HCT116 (cell line): Measurements from ENCODE around the gene VCX3B. TPM values are rescaled to one million over a fixed set of nuclear protein-coding genes. Genes with fewer than 3 reads are reported as not detected.
"Not testable (repeated sequence)": the region's sequence is repeated elsewhere in the genome, so short reads cannot be mapped to it uniquely, and the experiment has no call there.

ENCODE experiments used
- ATAC-seq: fragments of 200-7000 bp; cut with Tn5 transposase; 2 replicates; pipeline ENCODE4 v1.9.1; 2020; ENCODE audit warnings: mild to moderate bottlenecking, moderate library complexity
- BruUV-seq: library from RNA; stranded (reverse); fragments of 400-500 nt; replicated peaks from 2 replicates; lab custom pipeline; 2021; lab: Mats Ljungman, UMichigan
- CTCF ChIA-PET: fragments of 300-600 bp; sonication (Branson Sonifier 250); formaldehyde crosslinking; loops from one replicate; lab custom pipeline; 2021; ENCODE audit warnings: antibody characterized with exemption; lab: Charles Lee
- POLR2A ChIA-PET: fragments of 300-600, 350-600 bp; sonication (Branson Sonifier 250); formaldehyde crosslinking; loops from one replicate; lab custom pipeline; 2021; ENCODE audit warnings: antibody characterized with exemption; lab: Charles Lee
- RAD21 ChIA-PET, 2 experiments: fragments of 300-600 bp; sonication (Branson Sonifier 250); formaldehyde crosslinking; loops; one replicate each; lab custom pipeline; 2023; ENCODE audit warnings: low total read pairs in 2 of 2; ENCODE audit not compliant: uncharacterized antibody in 2 of 2, unreplicated experiment in 2 of 2, low non-redundant PET in 1 of 2; lab: Charles Lee
- DNase-seq: peaks from one replicate; pipeline ENCODE4 v3.0.0-alpha.2; 2010; ENCODE audit warnings: low read depth, low spot score
- H2AFZ ChIP-seq: fragments of 200-600 bp; shearing (Covaris generic), sonication (generic); 2 replicates; pipeline ENCODE4 v1.6.1; 2017; ENCODE audit warnings: low read depth, mixed run types, mixed read lengths, antibody characterized with exemption, low read length; ENCODE audit not compliant: poor library complexity, severe bottlenecking
- H3K27ac ChIP-seq: 2 replicates; pipeline ENCODE4 v1.5.1; 2012; ENCODE audit warnings: low read depth, low read length
- H3K27me3 ChIP-seq: fragments of 200-600 bp; sonication (generic); 2 replicates; pipeline ENCODE4 v1.6.1; 2016; ENCODE audit warnings: mixed run types, low read length, mixed read lengths; ENCODE audit not compliant: insufficient read depth
- H3K36me3 ChIP-seq, 2 experiments: fragments of 200-500 bp in 1 of 2; fragments of 200-600 bp in 1 of 2; sonication (Bioruptor generic) in 1 of 2; sonication (generic) in 1 of 2; 2 replicates each; pipeline versions ENCODE4 v1.5.1 to v1.6.1; 2014 to 2016; ENCODE audit warnings: low read length in 2 of 2, inconsistent platforms in 1 of 2, mixed read lengths in 1 of 2, mixed run types in 1 of 2; ENCODE audit not compliant: insufficient read depth in 2 of 2, control insufficient read depth in 1 of 2
- H3K4me1 ChIP-seq, 2 experiments: fragments of 200-600 bp in 1 of 2; sonication (generic) in 1 of 2; 2 replicates each; pipeline versions ENCODE4 v1.5.1 to v1.6.1; 2012 to 2017; ENCODE audit warnings: low read length in 2 of 2, inconsistent platforms in 1 of 2, mild to moderate bottlenecking in 1 of 2, mixed read lengths in 1 of 2, mixed run types in 1 of 2, moderate library complexity in 1 of 2; ENCODE audit not compliant: insufficient read depth in 2 of 2, control insufficient read depth in 1 of 2
- H3K4me2 ChIP-seq: fragments of 200-600 bp; sonication (generic); 2 replicates; pipeline ENCODE4 v1.6.1; 2017; ENCODE audit warnings: mixed run types, low read length, mixed read lengths
- H3K4me3 ChIP-seq, 2 experiments: fragments of 200-600 bp in 1 of 2; sonication (generic) in 1 of 2; replicated peaks in 1 of 2; 2 replicates each; pipeline ENCODE4 v1.5.1; 2011 to 2016; ENCODE audit warnings: low read length in 2 of 2, control low read depth in 1 of 2, low read depth in 1 of 2, mild to moderate bottlenecking in 1 of 2, mixed read lengths in 1 of 2, mixed run types in 1 of 2
- H3K79me2 ChIP-seq: fragments of 200-600 bp; sonication (generic); 2 replicates; pipeline ENCODE4 v1.6.1; 2017; ENCODE audit warnings: mild to moderate bottlenecking, mixed run types, low read length, moderate library complexity, mixed read lengths; ENCODE audit not compliant: insufficient read depth
- H3K9ac ChIP-seq: fragments of 200-600 bp; sonication (generic); 2 replicates; pipeline ENCODE4 v1.6.1; 2016; ENCODE audit warnings: low read length, mixed read lengths
- H3K9me2 ChIP-seq: fragments of 200-600 bp; sonication (generic), shearing (Covaris generic); 2 replicates; pipeline ENCODE4 v1.6.1; 2017; ENCODE audit warnings: mixed run types, mild to moderate bottlenecking, moderate library complexity; ENCODE audit not compliant: insufficient read depth
- H3K9me3 ChIP-seq, 2 experiments: fragments of 200-500 bp in 1 of 2; fragments of 200-600 bp in 1 of 2; sonication (Bioruptor generic) in 1 of 2; sonication (generic) in 1 of 2; 2 replicates each; pipeline ENCODE4 v1.6.1; 2014 to 2017; ENCODE audit warnings: low read length in 2 of 2, mixed read lengths in 2 of 2, inconsistent platforms in 1 of 2, low read depth in 1 of 2, mild to moderate bottlenecking in 1 of 2, mixed run types in 1 of 2, moderate library complexity in 1 of 2; ENCODE audit not compliant: control insufficient read depth in 1 of 2, insufficient read depth in 1 of 2
- H4K20me1 ChIP-seq: fragments of 200-600 bp; sonication (generic), shearing (Covaris generic); 2 replicates; pipeline ENCODE4 v1.6.1; 2017; ENCODE audit warnings: mixed run types, mild to moderate bottlenecking, moderate library complexity; ENCODE audit not compliant: insufficient read depth
- CEBPB ChIP-seq: IDR thresholded peaks from 2 replicates; pipeline ENCODE4 v1.6.1; 2012; ENCODE audit warnings: low read depth
- CTCF ChIP-seq, 3 experiments: fragments of 200-600 bp in 1 of 3; sonication (generic) in 1 of 3; IDR thresholded peaks in 2 of 3; conservative IDR thresholded peaks in 1 of 3; 2 replicates each; pipeline ENCODE4 v1.5.1; 2012 to 2017; ENCODE audit warnings: low read depth in 2 of 3, low read length in 2 of 3, antibody characterized with exemption in 1 of 3, borderline replicate concordance in 1 of 3, control low read depth in 1 of 3, mild to moderate bottlenecking in 1 of 3, mixed read lengths in 1 of 3, mixed run types in 1 of 3, moderate library complexity in 1 of 3; ENCODE audit not compliant: insufficient read depth in 1 of 3
- POLR2A ChIP-seq: IDR thresholded peaks from 2 replicates; pipeline ENCODE4 v1.7.0; 2011; ENCODE audit warnings: borderline replicate concordance; ENCODE audit not compliant: insufficient read depth, insufficient read length; ENCODE audit errors: extremely low read depth
- POLR2AphosphoS5 ChIP-seq: IDR thresholded peaks from 2 replicates; pipeline ENCODE4 v1.6.1; 2011; ENCODE audit warnings: mild to moderate bottlenecking, low read depth, low read length, moderate library complexity
- SP1 ChIP-seq: IDR thresholded peaks from 2 replicates; pipeline ENCODE4 v1.6.1; 2012; ENCODE audit warnings: low read depth
- SRF ChIP-seq: IDR thresholded peaks from 2 replicates; pipeline ENCODE4 v1.6.1; 2012; ENCODE audit warnings: low read depth
- YY1 ChIP-seq: IDR thresholded peaks from 2 replicates; pipeline ENCODE4 v1.6.1; 2011; ENCODE audit warnings: low read length, low read depth, moderate library complexity, mild to moderate bottlenecking; ENCODE audit not compliant: insufficient replicate concordance; ENCODE audit errors: extremely low read depth
- ZFX ChIP-seq: fragments of 450-650 bp; IDR thresholded peaks from 2 replicates; pipeline ENCODE4 v1.6.1; 2017
- intact Hi-C: fragments of 100-400 bp; cut with micrococcal nuclease; formaldehyde crosslinking; loops from 2 replicates; pipeline ENCODE4 v1.10.0; 2022
- total RNA-seq: library from RNA; stranded (reverse); gene quantifications from one replicate; pipeline ENCODE4 v1.2.1, GENCODE V29; 2021; ENCODE audit not compliant: unreplicated experiment

Gene VCX3B
- total RNA-seq, 1 experiment from 2014 or later = not detected

DNA sequence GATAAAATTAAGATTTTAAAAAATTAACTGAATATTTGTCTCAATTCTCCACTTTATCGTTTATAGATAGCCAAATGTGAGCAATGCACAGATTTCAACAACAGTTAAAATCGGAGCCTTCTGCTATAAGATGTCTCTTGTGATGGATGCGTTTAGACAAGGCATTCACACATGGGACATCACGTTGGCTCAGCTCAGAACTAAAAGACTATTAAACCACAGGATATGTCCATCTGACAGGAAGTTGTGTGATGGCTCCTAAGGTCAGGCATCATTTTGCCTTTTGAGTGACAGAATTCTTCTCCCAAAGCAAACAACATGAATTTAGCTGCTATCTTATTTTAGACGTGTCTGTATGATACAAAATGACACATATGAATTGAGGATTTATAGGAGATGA, 17.3 kb upstream of the VCX3B start:
- POLR2A ChIA-PET = no interaction called here
- no TSS peak for BruUV-seq
- H3K9ac ChIP-seq = no peak overlapping the region
- H3K9me3 ChIP-seq = no peaks in the 10 kb centered on the region
- H3K4me1 ChIP-seq = no peaks in the 10 kb centered on the region
- H3K27ac ChIP-seq = no peak overlapping the region
- H3K4me3 ChIP-seq = no peak overlapping the region
- no peaks in the 10 kb centered on the region for H3K27me3 ChIP-seq
- H3K9me2 ChIP-seq = no peaks in the 10 kb centered on the region
- intact Hi-C loops = no loop called here
- ATAC-seq (no peak), DNase-seq (no peak)
- H3K4me2 ChIP-seq = no peak overlapping the region
- RAD21 ChIA-PET = no interaction called here
- H3K36me3 ChIP-seq = no peaks in the 10 kb centered on the region
- no peaks in the 10 kb centered on the region for H3K79me2 ChIP-seq
- H4K20me1 ChIP-seq = no peaks in the 10 kb centered on the region
- no peak overlapping the region for H2AFZ ChIP-seq
- TF ChIP-seq POLR2AphosphoS5 = no peak
- TF ChIP-seq CTCF (IDR thresholded peaks at IDR 0.05 in 2 of 3, conservative IDR thresholded peaks at IDR 0.05 in 1 of 3; ENCODE audit: borderline replicate concordance in 1 of 3, insufficient read depth in 1 of 3, low read depth in 2 of 3, low read length in 2 of 3) = no peak
- no peak for TF ChIP-seq SRF
- TF ChIP-seq ZFX = no peak
- TF ChIP-seq YY1 = no peak
- TF ChIP-seq POLR2A = no peak
- no peak for TF ChIP-seq SP1
- no peak for TF ChIP-seq CEBPB
- CTCF ChIA-PET = no interaction called here

GRCh38 chrX:8452343-8452742, 12.3 kb upstream of the VCX3B start:
- H3K4me1 ChIP-seq, POLR2A ChIA-PET, DNase-seq, H3K27ac ChIP-seq, H3K9me3 ChIP-seq, H3K36me3 ChIP-seq, BruUV-seq, H3K9ac ChIP-seq, H3K79me2 ChIP-seq, H3K4me3 ChIP-seq, H3K4me2 ChIP-seq, H2AFZ ChIP-seq, H3K27me3 ChIP-seq, ATAC-seq, H3K9me2 ChIP-seq, CTCF ChIA-PET, H4K20me1 ChIP-seq, intact Hi-C loops, RAD21 ChIA-PET: not testable (repeated sequence)
